Medulla oblongata (tissue), 1 donor: ENCODE results near the gene UBE2E1.
"Not testable (repeated sequence)": the region's sequence is repeated elsewhere in the genome, so short reads cannot be mapped to it uniquely, and the experiment has no call there.

Experiments
- DNase-seq: peaks from one replicate; pipeline ENCODE4 v3.0.0-alpha.2; 2015; ENCODE audit errors: extremely low spot score

Gene UBE2E1

DNA sequence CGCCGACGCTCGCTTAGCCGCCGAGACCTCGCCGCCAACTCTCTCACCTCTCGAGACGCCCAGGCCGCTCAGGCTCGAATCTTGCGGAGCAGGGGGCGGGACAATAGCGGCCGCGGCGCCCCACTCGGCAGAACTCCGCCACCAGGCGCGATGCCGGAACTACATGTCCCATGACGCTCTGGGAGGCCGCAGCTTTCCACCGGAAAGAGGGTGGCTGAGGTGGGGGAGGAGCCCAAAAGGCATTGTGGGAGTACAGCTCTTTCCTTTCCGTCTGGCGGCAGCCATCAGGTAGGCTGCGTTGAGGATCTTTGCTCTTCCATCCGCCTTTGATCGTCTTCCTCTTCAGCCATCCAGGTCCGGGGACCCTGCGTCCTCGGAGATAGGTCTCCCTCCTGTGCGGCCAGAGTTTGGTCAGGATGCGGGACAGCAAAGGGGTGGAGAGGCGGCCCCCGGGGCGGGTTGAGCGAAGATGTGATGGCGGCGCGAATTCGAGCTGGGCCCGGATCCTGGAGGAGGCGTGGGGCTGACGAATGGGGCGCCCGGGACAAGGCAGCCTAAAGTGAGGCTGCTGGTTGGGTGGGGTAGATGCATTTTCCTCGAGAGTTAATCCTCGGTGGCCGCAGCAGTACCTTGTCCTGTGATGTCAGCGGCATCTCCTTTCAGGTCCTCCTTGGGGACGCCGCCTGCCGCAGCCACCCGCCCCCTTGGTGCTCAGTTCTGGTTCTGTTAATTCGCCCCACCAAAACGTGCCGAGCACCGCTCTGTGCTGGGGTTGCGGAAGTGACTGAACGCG is 111.3 kb downstream of the UBE2E1 start, which contains the start of the genes NKIRAS1 and RPL15:
TSS of gene NKIRAS1 (minus strand) at position 105 of the 793 bp plus-strand sequence. CDS start 6,086 bp downstream, outside the sequence.
TSS of gene RPL15 (plus strand) at position 247 of the 793 bp plus-strand sequence. CDS start 728 bp downstream, outside the sequence.
- peak; percentile 98 for DNase-seq

DNA sequence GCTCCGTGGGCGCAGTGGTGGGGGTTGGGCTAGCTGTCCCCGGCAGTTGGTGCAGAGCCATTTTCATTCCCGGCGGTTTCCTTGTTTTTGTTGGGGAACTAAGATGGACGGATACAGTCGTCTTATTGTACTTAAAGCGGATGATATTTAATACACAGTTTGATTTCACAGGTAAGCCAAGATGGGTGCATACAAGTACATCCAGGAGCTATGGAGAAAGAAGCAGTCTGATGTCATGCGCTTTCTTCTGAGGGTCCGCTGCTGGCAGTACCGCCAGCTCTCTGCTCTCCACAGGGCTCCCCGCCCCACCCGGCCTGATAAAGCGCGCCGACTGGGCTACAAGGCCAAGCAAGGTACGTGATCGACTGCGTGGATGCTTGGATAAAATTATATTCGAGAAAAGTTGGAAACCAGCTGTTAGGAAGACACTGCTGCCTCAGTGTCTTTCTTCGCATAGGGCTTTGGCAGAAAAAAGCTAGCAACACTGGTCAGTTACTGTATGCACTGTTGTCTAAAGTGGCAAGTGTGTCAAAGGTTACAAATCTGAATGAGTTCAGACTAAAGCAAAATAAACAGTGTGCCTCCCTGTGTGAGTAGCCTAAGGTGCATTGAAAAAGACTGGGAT is 112.0 kb downstream of the UBE2E1 start:
- not testable (repeated sequence) for DNase-seq

DNA sequence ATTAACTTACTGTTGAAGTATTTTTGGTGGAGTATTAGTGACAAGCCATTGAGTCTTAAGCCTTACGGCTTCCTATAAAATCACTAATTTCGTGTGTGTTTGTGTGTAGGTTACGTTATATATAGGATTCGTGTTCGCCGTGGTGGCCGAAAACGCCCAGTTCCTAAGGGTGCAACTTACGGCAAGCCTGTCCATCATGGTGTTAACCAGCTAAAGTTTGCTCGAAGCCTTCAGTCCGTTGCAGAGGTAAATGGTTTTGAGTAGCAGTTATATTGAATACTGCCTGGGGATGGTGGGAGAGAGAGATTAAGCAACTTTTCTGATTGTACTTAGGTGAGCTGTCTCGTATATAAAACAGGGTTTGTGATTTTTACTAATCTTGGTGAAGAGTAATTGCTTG is 112.6 kb downstream of the UBE2E1 start:
- DNase-seq: not testable (repeated sequence)

DNA sequence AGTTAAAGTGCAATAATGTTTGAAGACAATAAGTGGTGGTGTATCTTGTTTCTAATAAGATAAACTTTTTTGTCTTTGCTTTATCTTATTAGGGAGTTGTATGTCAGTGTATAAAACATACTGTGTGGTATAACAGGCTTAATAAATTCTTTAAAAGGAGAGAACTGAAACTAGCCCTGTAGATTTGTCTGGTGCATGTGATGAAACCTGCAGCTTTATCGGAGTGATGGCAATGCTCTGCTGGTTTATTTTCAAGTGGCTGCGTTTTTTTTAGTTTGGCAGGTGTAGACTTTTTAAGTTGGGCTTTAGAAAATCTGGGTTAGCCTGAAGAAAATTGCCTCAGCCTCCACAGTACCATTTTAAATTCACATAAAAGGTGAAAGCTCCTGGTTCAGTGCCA is 113.9 kb downstream of the UBE2E1 start:
- no peak for DNase-seq

DNA sequence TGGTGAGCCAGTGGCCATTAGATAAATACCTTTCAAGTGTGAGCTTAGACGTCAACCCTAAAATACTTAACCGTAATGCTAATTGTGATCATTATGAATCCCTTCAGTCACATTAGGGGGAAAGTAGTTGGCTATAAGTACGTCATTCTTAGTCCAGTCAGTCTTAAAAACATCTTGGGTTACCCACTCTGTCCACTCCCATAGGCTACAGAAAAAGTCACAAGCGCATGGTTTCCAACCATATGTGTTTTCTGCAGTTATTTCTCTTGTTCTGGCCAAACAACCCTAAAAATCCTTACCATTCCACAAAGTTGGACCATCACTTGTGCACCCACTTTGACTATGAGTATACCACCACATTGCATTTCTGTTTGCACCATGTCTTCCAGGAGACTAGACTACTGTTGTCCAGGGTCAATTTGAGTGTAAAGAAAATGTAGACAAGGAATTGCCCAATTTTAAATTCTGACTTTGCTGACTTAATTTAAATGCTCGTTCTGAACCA is 114.4 kb downstream of the UBE2E1 start:
- DNase-seq: no peak

DNA sequence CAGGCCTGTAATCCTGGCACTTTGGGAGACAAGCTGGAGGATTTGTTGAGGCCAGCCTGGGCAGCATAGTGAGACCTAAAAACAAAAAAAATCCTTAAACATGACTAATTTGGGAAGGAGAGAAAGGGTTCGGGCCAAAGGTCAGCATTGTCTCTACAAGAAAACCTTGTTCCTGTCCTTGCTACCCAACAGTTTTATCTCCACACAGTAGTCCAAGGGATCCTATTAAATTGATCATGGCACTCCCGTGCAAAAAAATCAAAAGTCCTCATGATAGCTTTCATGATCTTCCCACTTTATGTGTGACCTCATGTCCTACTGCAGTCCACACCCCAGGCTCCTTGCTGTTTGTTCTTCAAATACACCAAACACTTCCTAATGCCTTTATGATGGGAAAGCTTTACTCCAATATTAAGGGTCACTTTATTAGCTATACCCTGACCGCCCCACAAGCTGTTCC is 115.3 kb downstream of the UBE2E1 start:
- no peak for DNase-seq

DNA sequence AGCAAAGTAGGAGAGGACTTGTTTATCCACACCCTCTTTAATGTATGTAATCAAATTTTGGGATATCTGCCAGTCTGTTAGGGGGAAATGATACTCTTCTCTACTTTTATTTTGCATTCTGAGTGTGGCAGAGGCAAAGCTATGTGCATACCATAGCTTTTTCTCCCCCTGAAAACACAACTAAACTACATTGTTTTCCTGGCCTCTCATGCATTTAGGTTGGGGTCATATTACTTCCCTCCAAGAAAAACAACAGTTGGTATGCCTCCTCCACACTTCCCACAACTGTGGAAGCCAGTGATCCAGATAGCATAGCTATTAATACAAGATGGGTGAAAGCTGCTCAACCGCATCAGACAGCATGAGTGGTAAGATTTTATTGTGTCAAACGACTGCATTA is 118.0 kb downstream of the UBE2E1 start:
- DNase-seq: no peak

DNA sequence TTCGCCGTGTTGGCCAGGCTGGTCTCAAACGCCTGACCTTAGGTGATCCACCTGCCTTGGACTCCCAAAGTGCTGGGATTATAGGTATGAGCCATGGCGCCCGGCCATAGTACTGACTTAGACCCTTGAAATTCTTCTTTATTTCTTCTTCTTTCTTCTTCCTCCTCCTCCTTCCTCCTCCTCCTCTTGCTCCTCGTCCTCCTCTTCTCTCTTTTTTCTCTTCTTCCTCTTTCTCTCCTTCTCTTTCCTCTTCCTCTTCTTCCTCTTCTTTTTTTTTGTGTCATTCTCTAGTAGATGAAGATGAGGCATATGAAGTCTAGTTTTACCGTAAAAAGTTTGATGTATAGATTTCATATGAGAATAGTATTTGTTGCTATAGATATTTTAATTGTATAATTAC is 120.5 kb downstream of the UBE2E1 start:
- DNase-seq: no peak

DNA sequence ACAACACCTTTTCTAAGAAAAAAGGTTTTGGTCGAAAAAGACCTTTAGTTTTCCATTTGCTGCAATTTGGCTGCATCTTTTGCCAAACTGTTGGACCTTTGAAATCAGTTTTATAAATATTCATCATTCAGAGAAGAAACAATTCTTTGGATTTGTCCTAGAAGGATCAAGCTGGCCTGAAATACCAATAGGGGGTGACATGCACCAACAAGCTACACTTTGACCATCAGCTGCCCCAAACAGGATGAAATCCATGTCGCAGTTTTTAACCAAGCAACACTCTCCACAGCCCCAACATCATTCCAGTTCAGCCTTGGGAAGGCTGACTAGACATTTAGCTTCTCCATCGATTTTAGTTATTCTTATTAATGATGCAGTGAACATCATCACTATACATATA is 121.0 kb downstream of the UBE2E1 start:
- peak; percentile 76 for DNase-seq

DNA sequence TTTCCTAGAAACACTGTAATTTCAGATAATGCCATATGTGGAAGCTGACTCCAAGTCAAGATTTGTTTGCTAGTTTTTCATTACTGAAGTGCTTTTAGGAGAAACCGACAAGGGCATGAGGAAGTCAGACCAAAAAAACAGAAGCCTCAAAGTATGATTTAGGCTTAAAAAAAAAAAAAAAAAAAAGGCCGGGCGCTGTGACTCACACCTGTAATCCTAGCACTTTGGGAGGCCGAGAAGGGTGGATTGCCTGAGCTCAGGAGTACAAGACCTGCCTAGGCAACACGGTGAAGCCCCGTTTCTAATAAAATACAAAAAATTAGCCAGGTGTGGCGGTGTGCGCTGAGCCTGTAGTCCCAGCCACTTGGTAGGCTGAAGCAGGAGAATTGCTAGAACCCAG is 122.8 kb downstream of the UBE2E1 start:
- no peak for DNase-seq

DNA sequence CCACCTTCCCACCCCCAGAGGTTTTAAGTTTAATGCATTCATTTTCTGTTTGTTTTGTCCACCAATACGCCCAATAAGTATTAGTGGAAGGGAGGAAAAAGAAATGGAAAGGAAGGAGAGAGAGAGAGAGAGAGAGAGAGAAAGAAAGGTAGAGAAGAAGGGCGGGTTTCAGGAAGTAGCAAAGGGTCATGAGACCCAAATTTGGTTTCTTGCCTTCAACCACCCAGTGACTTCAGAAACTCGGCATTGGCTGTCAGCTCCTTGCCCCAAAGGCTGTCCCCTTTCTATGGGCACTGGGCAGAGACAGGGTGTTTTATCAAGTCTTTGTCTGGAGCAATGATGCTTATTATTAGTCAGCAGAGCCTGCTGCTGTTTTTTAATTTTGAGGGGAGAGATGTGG is 125.8 kb downstream of the UBE2E1 start:
- DNase-seq: no peak

DNA sequence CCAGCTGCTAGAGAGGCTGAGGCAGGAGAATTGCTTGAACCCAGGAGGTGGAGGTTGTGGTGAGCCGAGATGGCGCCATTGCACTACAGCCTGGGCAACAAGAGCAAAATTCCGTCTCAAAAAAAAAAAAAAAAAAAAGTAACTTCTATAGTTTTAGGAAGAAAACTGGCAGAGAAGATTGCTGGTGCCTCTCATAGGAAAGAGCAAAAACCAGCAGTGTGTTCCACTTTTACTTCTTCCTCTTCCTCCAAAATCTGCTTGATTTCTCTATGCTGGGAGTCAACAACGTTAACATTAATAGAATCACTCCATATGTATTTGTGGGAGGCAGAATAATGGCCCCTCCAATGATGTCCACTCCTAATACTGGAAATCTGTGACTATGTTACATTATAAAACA is 126.8 kb downstream of the UBE2E1 start:
- no peak for DNase-seq

DNA sequence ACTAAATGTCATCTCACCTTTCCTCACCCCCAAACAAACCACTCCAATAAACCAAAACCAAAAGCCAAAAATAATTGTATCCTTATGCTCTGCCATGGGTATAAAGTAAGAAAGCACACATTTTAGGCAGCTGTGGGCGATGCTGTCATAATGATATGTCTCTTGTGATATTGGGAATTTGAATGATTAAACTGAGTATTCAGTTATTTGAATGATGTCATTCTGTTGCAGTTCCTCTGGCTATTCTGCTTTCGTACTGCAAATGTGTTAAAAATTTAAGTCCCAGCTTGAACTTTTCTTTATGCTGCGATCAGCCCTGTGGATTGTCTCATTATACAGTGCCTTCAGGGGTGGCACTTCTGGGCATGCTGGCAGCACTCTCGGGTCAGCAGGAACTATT is 128.5 kb downstream of the UBE2E1 start:
- DNase-seq: no peak

DNA sequence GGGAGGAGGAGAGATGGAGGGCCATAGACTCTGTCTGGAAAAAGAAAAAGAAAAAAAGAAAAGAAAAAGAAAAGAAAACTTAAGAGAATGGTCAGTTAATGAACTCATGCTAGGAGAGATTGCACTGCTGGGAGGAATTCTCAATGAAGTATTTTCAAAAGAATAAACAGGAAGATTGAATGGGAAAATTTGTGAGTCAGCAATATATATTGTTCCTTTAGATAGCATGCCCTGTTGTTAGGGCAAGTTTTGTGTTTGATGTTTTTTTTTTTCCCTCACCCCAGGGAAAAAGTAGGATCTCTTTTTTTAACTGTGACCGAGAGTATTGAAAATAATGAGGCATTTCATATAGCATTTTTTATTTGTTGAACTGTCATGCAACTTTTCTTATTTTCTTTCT is 131.5 kb downstream of the UBE2E1 start:
- DNase-seq: no peak

DNA sequence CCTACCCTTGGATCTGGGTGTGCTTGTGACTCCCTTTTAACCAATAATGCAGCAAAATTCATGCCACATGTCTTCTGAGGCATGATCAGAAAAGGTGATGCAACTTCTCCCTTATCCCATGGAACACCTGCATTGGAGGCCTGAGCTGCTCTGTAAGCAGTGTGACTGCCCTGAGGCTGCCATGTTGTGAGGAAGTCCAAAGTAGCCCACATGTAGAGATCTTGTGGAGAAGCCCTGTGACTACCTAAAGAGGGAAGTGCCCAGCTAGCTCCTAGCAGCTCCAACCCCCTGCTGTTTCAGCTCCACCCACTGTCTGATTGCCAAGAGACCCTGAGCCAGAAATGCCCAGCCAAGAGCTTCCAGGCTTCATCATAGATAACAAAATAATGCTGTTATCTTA is 132.9 kb downstream of the UBE2E1 start:
- DNase-seq: no peak

DNA sequence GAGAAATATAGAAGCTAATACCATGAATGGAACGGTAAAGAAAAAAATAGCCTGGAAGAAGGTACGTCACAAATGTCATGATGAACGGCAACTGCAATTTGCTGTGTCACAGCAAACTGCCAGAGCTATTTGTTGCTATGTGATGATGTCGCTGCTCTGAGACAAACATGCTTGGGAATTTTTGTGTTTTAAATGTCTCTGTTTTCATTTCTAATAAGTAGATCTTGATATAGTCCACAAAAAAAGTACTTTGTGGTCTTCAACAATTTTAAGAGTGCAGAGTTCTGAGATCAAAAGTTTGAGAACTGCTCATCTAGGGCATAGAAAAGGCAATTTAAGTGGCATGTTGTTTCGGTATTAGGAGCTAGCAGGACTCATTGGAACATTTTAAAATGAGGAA is 135.0 kb downstream of the UBE2E1 start:
- DNase-seq: no peak
